ENCODE measurements around the gene DDX23.

Gene DDX23

GRCh38 chr12:48815126-48816110 lies 36.5 kb downstream of the DDX23 start:
- Histone ChIP-seq H3K27ac (no peak overlapping the region), H3K4me3 (peak overlapping the region; percentile 86), H3K9ac (ENCODE audit: insufficient read length) (peak overlapping the region; percentile 61), H3K9me3 (ENCODE audit: low read depth, low read length) (no peaks in the 10 kb centered on the region), H3K36me3 (ENCODE audit: insufficient read depth, low read length) (no peaks in the 10 kb centered on the region)
- TF ChIP-seq FOXP2 (optimal IDR thresholded peaks at IDR 0.05; ENCODE audit: control extremely low read depth, extremely low read length, insufficient read depth) (no peak), POLR2AphosphoS5 (IDR thresholded peaks at IDR 0.05; ENCODE audit: borderline replicate concordance, low read depth, low read length) (peak; percentile 80)
- no peak for DNase-seq (ENCODE audit: low read depth, low spot score)

DNA sequence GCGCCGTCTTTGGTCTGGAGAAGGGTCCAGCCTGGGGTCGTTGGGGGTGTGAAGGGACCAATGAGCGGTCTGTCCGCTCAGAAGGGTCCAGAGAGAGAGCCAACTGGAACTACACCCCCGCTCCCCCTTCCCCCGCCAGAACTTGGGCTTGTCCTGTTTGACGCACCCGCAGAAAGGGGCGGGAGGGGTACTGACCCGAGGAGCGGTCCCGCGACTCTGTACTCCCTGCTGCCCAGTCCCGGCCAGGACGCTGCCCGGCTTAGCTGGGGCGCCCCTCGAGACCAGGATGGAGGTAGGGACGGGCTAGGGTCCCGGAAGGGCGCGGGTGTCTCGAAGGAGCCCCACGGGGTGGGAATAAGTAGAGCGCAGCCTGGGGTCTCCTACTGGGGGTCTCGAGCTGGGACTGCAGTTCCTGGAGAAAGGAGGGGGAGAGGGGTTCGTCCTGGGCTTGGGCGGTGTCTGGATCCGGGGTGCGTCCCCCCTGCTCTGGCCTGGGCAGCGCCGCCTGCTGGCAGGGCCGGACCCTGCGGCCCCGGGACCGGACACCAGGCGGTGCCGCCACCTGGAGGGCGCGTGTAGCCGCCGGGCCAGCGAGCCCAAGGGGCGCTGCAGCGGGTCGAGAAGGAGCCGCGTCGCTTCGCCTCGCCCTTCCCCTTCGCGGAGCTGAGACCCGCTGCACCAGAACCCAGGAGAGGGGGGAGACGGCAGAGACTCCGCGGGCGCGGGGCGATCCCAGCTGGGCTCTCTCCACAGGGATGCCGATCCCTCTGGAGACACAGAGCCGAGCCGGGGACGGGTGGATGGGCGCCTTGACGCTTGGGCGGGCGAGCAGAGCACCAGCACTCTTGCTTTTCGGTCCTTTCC lies 37.5 kb downstream of the DDX23 start:
- no peak for DNase-seq (ENCODE audit: low read depth, low spot score)
- Histone ChIP-seq H3K9ac (ENCODE audit: insufficient read length) (peak overlapping the region; percentile 61), H3K36me3 (ENCODE audit: insufficient read depth, low read length) (no peaks in the 10 kb centered on the region), H3K4me3 (peak overlapping the region; percentile 86), H3K9me3 (ENCODE audit: low read depth, low read length) (no peaks in the 10 kb centered on the region), H3K27ac (no peak overlapping the region)
- TF ChIP-seq EZH2 (IDR thresholded peaks at IDR 0.05), result no peak

DNA sequence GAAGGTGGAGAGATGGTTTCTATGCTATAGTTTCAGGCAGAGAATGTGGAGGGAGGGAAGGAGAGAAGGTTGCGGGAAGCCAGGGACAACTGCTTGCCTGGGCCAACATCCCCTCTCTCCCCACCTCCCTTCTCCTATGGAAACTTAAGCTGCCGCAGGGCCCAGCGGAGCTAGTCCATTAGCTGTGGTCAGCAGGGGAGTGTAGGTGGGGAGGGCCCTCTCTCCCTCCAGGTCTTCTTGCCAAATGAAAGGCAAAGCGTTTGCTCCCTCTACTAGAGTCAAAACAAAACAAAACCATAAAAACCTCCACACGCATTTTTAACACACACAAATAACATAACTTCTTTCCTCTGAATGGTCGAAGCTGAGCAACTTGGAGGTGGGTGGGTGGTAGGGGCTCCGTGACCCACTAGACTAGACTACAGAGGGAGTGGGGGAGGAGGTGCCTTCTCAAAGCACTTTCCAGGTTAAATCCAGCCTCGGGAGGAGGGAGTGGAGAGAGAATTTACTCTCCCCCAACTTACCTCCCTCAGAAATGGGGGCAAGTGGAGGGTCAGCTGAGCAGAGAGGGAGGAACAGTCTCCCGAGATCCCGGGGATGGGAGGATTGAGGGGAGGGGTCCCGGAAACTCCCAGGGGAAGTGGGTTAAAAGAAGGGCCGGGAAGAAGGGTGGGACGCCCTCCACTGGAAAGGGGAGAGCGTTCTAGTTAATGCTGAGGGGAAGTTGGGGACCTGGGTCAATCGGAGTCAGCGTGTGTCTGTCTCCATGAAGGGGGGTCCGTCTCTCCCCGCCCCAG lies 38.3 kb downstream of the DDX23 start:
- TF ChIP-seq POLR2AphosphoS5 (IDR thresholded peaks at IDR 0.05; ENCODE audit: borderline replicate concordance, low read depth, low read length) (no peak), EZH2 (IDR thresholded peaks at IDR 0.05) (no peak), FOXP2 (optimal IDR thresholded peaks at IDR 0.05; ENCODE audit: control extremely low read depth, extremely low read length, insufficient read depth) (no peak)
- H3K9me3 ChIP-seq (ENCODE audit: low read depth, low read length), result no peaks in the 10 kb centered on the region
- no peaks in the 10 kb centered on the region for H3K36me3 ChIP-seq (ENCODE audit: insufficient read depth, low read length)
- DNase-seq (ENCODE audit: low read depth, low spot score), result no peak
- peak overlapping the region; percentile 86 for H3K4me3 ChIP-seq
- H3K27ac ChIP-seq, result no peak overlapping the region
- H3K9ac ChIP-seq (ENCODE audit: insufficient read length), result no peak overlapping the region

DNA sequence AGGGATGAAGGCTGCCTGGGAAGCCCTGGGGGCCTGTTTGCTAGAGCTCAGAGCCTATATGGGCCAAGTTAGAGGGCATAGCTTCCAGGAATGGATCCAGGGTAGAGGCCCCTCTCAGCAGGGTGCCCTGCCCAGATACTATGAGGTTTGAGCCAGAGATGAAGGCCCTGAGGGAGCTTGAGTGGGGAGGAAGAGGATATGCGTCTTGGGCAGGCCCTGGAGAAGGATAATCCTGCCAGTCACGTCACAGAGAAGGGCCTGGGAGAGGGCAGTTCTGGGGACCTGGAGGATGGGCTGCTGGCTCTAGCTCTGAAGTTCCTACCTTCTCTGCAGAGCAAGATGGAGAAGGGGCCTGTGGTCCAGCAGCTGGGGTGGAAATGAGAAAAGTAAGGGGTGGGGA lies 39.6 kb downstream of the DDX23 start:
- H3K9me3 ChIP-seq (ENCODE audit: low read depth, low read length), result no peaks in the 10 kb centered on the region
- H3K27ac ChIP-seq, result no peak overlapping the region
- no peak for DNase-seq (ENCODE audit: low read depth, low spot score)
- TF ChIP-seq POLR2AphosphoS5 (IDR thresholded peaks at IDR 0.05; ENCODE audit: borderline replicate concordance, low read depth, low read length), result no peak
- no peak for TF ChIP-seq FOXP2 (optimal IDR thresholded peaks at IDR 0.05; ENCODE audit: control extremely low read depth, extremely low read length, insufficient read depth)
- TF ChIP-seq EZH2 (IDR thresholded peaks at IDR 0.05), result no peak
- no peaks in the 10 kb centered on the region for H3K36me3 ChIP-seq (ENCODE audit: insufficient read depth, low read length)
- H3K4me3 ChIP-seq, result no peak overlapping the region
- no peak overlapping the region for H3K9ac ChIP-seq (ENCODE audit: insufficient read length)

DNA sequence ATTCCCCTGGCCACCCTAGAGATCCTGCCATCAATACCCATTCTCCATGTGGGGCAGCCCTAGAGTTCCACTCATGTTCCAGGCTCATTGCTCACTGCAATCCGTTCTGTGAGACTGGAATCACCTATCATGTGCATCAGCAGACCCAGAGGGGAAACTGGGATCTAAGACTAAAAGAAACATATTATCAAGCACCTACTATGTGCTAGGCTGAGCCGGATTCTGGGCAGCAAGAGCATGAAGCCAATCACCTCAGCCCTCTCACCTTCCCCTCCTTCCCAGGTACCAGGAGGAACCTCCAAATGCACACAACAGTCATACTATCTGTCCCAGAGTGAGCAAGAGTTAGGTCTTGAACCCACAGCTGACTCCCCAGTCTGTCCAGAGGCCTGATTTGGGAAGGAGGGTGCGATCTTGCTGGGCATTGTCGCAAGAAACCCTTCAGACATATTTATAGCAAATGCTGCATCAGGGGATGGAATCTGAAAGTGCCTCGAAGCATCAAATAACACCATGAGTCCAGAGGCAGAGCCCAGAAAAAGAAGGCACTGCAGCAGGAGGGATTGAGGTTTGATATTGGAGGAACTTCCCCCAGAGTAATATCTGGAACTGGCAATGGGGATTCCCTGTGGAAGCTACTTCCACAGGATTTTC lies 40.4 kb downstream of the DDX23 start:
- H3K9me3 ChIP-seq (ENCODE audit: low read depth, low read length), result no peaks in the 10 kb centered on the region
- H3K36me3 ChIP-seq (ENCODE audit: insufficient read depth, low read length), result no peaks in the 10 kb centered on the region
- TF ChIP-seq FOXP2 (optimal IDR thresholded peaks at IDR 0.05; ENCODE audit: control extremely low read depth, extremely low read length, insufficient read depth) (no peak), POLR2AphosphoS5 (IDR thresholded peaks at IDR 0.05; ENCODE audit: borderline replicate concordance, low read depth, low read length) (no peak), EZH2 (IDR thresholded peaks at IDR 0.05) (no peak)
- H3K9ac ChIP-seq (ENCODE audit: insufficient read length), result no peak overlapping the region
- H3K4me3 ChIP-seq, result no peak overlapping the region
- DNase-seq (ENCODE audit: low read depth, low spot score), result no peak
- H3K27ac ChIP-seq, result no peak overlapping the region

- no peak for DNase-seq (ENCODE audit: low read depth, low spot score)
- no peak overlapping the region for H3K9ac ChIP-seq (ENCODE audit: insufficient read length)
- TF ChIP-seq FOXP2 (optimal IDR thresholded peaks at IDR 0.05; ENCODE audit: control extremely low read depth, extremely low read length, insufficient read depth), result no peak
- no peak for TF ChIP-seq POLR2AphosphoS5 (IDR thresholded peaks at IDR 0.05; ENCODE audit: borderline replicate concordance, low read depth, low read length)
- no peak for TF ChIP-seq EZH2 (IDR thresholded peaks at IDR 0.05)
- H3K27ac ChIP-seq, result no peak overlapping the region
- H3K4me3 ChIP-seq, result no peak overlapping the region
- no peaks in the 10 kb centered on the region for H3K9me3 ChIP-seq (ENCODE audit: low read depth, low read length)
- H3K36me3 ChIP-seq (ENCODE audit: insufficient read depth, low read length), result no peaks in the 10 kb centered on the region
Measured at GRCh38 chr12:48810903-48811431, 41.0 kb downstream of the DDX23 start.

GRCh38 chr12:48807981-48808380 lies 44.0 kb downstream of the DDX23 start:
- Histone ChIP-seq H3K27ac (no peak overlapping the region), H3K9me3 (ENCODE audit: low read depth, low read length) (no peaks in the 10 kb centered on the region), H3K4me3 (no peak overlapping the region), H3K9ac (ENCODE audit: insufficient read length) (no peak overlapping the region), H3K36me3 (ENCODE audit: insufficient read depth, low read length) (no peaks in the 10 kb centered on the region)
- no peak for DNase-seq (ENCODE audit: low read depth, low spot score)
- no peak for TF ChIP-seq POLR2AphosphoS5 (IDR thresholded peaks at IDR 0.05; ENCODE audit: borderline replicate concordance, low read depth, low read length)
- no peak for TF ChIP-seq FOXP2 (optimal IDR thresholded peaks at IDR 0.05; ENCODE audit: control extremely low read depth, extremely low read length, insufficient read depth)
- TF ChIP-seq EZH2 (IDR thresholded peaks at IDR 0.05), result no peak
